Measurements from ENCODE around the gene HPS6. TPM values are rescaled to one million over a fixed set of nuclear protein-coding genes. Genes with fewer than 3 reads are reported as not detected.

HPS6 gene
- total RNA-seq: 10 to 100 TPM; 22.7 to 23.9 TPM

GRCh38 chr10:102064868-102065560, at the start of gene HPS6:
Gene HPS6, plus strand, starts transcription at chr10:102065349. Its CDS starts 126 bp downstream, at chr10:102065475.

GRCh38 chr10:102055647-102056419, 9.3 kb upstream of the HPS6 start, which contains the start of gene ARMH3:
Gene ARMH3, minus strand, starts transcription at chr10:102056173. Its CDS starts 16,059 bp downstream, at chr10:102040114.

Other genes starting within 250 kb of the HPS6 start
- gene OGA, start 246.9 kb upstream of the HPS6 start, total RNA-seq: 100 to 1,000 TPM; 146 to 156 TPM
- gene KCNIP2, start 221.5 kb upstream of the HPS6 start, total RNA-seq: 1 to 10 TPM; 4.2 to 4.5 TPM
- gene ARMH3, start 9.2 kb upstream of the HPS6 start, total RNA-seq: 10 to 100 TPM; 24.0 to 26.4 TPM
- 10 to 100 TPM; 92.9 to 93.7 TPM for gene LDB1, start 55.0 kb downstream of the HPS6 start, total RNA-seq
- 10 to 100 TPM; 41.3 to 42.9 TPM for gene PPRC1, start 67.7 kb downstream of the HPS6 start, total RNA-seq
- gene NOLC1, start 87.0 kb downstream of the HPS6 start, total RNA-seq: 10 to 100 TPM; 75.2 to 76.6 TPM
- gene ELOVL3, start 160.9 kb downstream of the HPS6 start, total RNA-seq: not detected
- not detected for gene PITX3, start 176.2 kb downstream of the HPS6 start, total RNA-seq
- 10 to 100 TPM; 36.8 to 37.7 TPM for gene GBF1, start 180.2 kb downstream of the HPS6 start, total RNA-seq